GM12878 (cell line): ENCODE data around the gene SDK2. TPM values are rescaled to one million over a fixed set of nuclear protein-coding genes. Genes with fewer than 3 reads are reported as not detected.

Source experiments
- ATAC-seq: fragments of 200-7000 bp; cut with Tn5 transposase; 3 replicates; pipeline ENCODE4 v1.9.1; 2020; ENCODE audit warnings: mild to moderate bottlenecking, moderate library complexity
- BruUV-seq: library from RNA; stranded (reverse); fragments of 400-500 nt; replicated peaks from 2 replicates; lab custom pipeline; 2021; lab: Mats Ljungman, UMichigan
- CTCF ChIA-PET: fragments of 300-600 bp; sonication (Branson Sonifier 250); formaldehyde crosslinking; extraction: SDS; loops from one replicate; lab custom pipeline; 2021; ENCODE audit warnings: inconsistent platforms; lab: Yijun Ruan, JAX
- POLR2A ChIA-PET: fragments of 350-600 bp; formaldehyde crosslinking; extraction: SDS; loops from one replicate; lab custom pipeline; 2021; ENCODE audit warnings: inconsistent platforms; lab: Charles Lee
- RAD21 ChIA-PET: fragments of 300-600 bp; sonication (Branson Sonifier 250); formaldehyde crosslinking; loops from one replicate; lab custom pipeline; 2023; ENCODE audit warnings: antibody characterized with exemption; ENCODE audit not compliant: unreplicated experiment; lab: Charles Lee
- SMC1A ChIA-PET: fragments of 300-600 bp; sonication (Branson Sonifier 250); formaldehyde crosslinking; loops from one replicate; lab custom pipeline; 2023; ENCODE audit not compliant: unreplicated experiment, uncharacterized antibody; lab: Charles Lee
- DNase-seq: peaks from one replicate; pipeline ENCODE4 v3.0.0-alpha.2; 2011; ENCODE audit warnings: low read depth, low spot score
- FAIRE-seq: peaks from 3 replicates; lab custom pipeline; 2011; peaks lifted over from hg19 to GRCh38; lab: Jason Lieb, UNC
- H2AFZ ChIP-seq: 2 replicates; pipeline ENCODE4 v1.6.0; 2011; ENCODE audit warnings: low read depth, low read length, control low read depth; ENCODE audit not compliant: control insufficient read depth
- H3K27ac ChIP-seq: 2 replicates; pipeline ENCODE4 v1.5.1; 2011; ENCODE audit warnings: control low read depth; ENCODE audit not compliant: control insufficient read depth, insufficient read depth
- H3K27me3 ChIP-seq, 2 experiments: replicated peaks in 1 of 2; 2 replicates each; pipeline versions ENCODE4 v1.6.0 to v1.6.1; 2011; ENCODE audit warnings: low read length in 1 of 2; ENCODE audit not compliant: control insufficient read depth in 2 of 2, insufficient read depth in 2 of 2
- H3K36me3 ChIP-seq, 2 experiments: 2 replicates each; pipeline ENCODE4 v1.5.1; 2011; ENCODE audit warnings: low read length in 1 of 2; ENCODE audit not compliant: control insufficient read depth in 2 of 2, insufficient read depth in 2 of 2
- H3K4me1 ChIP-seq: 2 replicates; pipeline ENCODE4 v1.6.1; 2011; ENCODE audit warnings: mild to moderate bottlenecking, low read length, moderate library complexity, mixed read lengths; ENCODE audit not compliant: control insufficient read depth, insufficient read depth
- H3K4me2 ChIP-seq: 2 replicates; pipeline ENCODE4 v1.6.0; 2011; ENCODE audit warnings: control low read depth; ENCODE audit not compliant: control insufficient read depth, insufficient read depth
- H3K4me3 ChIP-seq: fragments of 200-600 bp; sonication (generic); 2 replicates; pipeline ENCODE4 v1.5.1; 2016
- H3K79me2 ChIP-seq: 2 replicates; pipeline ENCODE4 v1.6.0; 2011; ENCODE audit warnings: low read length; ENCODE audit not compliant: control insufficient read depth, insufficient read depth
- H3K9ac ChIP-seq: 2 replicates; pipeline ENCODE4 v1.8.0; 2011; ENCODE audit warnings: low read length, control low read depth, mixed read lengths; ENCODE audit not compliant: control insufficient read depth, insufficient read depth
- H3K9me3 ChIP-seq: replicated peaks from 3 replicates; pipeline ENCODE4 v1.5.1; 2011; ENCODE audit warnings: mild to moderate bottlenecking, low read length; ENCODE audit not compliant: control insufficient read depth, insufficient read depth
- H4K20me1 ChIP-seq: 2 replicates; pipeline ENCODE4 v1.6.0; 2011; ENCODE audit not compliant: control insufficient read depth, insufficient read depth
- CHD4 ChIP-seq: fragments of 200-600 bp; sonication (generic); IDR thresholded peaks from 2 replicates; pipeline ENCODE4 v1.6.1; 2016; ENCODE audit warnings: mild to moderate bottlenecking
- DPF2 ChIP-seq: fragments of 450-650 bp; IDR thresholded peaks from 2 replicates; pipeline ENCODE4 v1.6.1; 2017; ENCODE audit warnings: mild to moderate bottlenecking
- ESRRA ChIP-seq: IDR thresholded peaks from 2 replicates; pipeline ENCODE4 v1.6.1; 2012; ENCODE audit warnings: mild to moderate bottlenecking, low read length, improper control_type of control experiment
- GATAD2B ChIP-seq: fragments of 450-650 bp; conservative IDR thresholded peaks from 2 replicates; pipeline ENCODE4 v1.6.1; 2017; ENCODE audit warnings: low read depth, mild to moderate bottlenecking, moderate library complexity
- HCFC1 ChIP-seq: fragments of 150-350 bp; IDR thresholded peaks from 2 replicates; pipeline ENCODE4 v1.6.1; 2014; ENCODE audit warnings: low read length
- HDAC2 ChIP-seq: fragments of 200-600 bp; sonication (generic); IDR thresholded peaks from 2 replicates; pipeline ENCODE4 v1.6.1; 2017
- LARP7 ChIP-seq: fragments of 450-650 bp; IDR thresholded peaks from 2 replicates; pipeline ENCODE4 v1.6.1; 2017; ENCODE audit warnings: mild to moderate bottlenecking
- MEF2A ChIP-seq: IDR thresholded peaks from 2 replicates; pipeline ENCODE4 v1.6.1; 2011; ENCODE audit warnings: low read depth, mild to moderate bottlenecking, low read length, moderate library complexity; ENCODE audit not compliant: insufficient read depth
- NRF1 ChIP-seq: conservative IDR thresholded peaks from 2 replicates; pipeline ENCODE4 v1.6.1; 2011; ENCODE audit warnings: mild to moderate bottlenecking, low read depth, low read length, improper control_type of control experiment
- PBX3 ChIP-seq: IDR thresholded peaks from 2 replicates; pipeline ENCODE4 v1.6.1; 2011; ENCODE audit warnings: mild to moderate bottlenecking, low read depth, low read length, moderate library complexity; ENCODE audit not compliant: insufficient replicate concordance
- POLR2AphosphoS2 ChIP-seq: IDR thresholded peaks from 2 replicates; pipeline ENCODE4 v1.6.1; 2011; ENCODE audit warnings: low read depth, mild to moderate bottlenecking, low read length, improper control_type of control experiment, moderate library complexity
- RAD51 ChIP-seq: fragments of 450-650 bp; IDR thresholded peaks from 2 replicates; pipeline ENCODE4 v1.6.1; 2016; ENCODE audit warnings: moderate library complexity, mild to moderate bottlenecking, inconsistent platforms
- RBBP5 ChIP-seq: fragments of 200-600 bp; sonication (generic); conservative IDR thresholded peaks from 2 replicates; pipeline ENCODE4 v1.6.1; 2016
- SUPT20H ChIP-seq: IDR thresholded peaks from 2 replicates; pipeline ENCODE4 v1.6.1; 2011; ENCODE audit warnings: low read depth, mild to moderate bottlenecking, low read length, moderate library complexity, borderline replicate concordance; ENCODE audit not compliant: control insufficient read depth
- SUZ12 ChIP-seq: fragments of 200-600 bp; sonication (generic); IDR thresholded peaks from one replicate; pipeline ENCODE4 v1.6.1; 2018; ENCODE audit warnings: antibody characterized with exemption, mild to moderate bottlenecking; ENCODE audit not compliant: unreplicated experiment
- TBL1XR1 ChIP-seq: IDR thresholded peaks from 2 replicates; pipeline ENCODE4 v1.6.1; 2012; ENCODE audit warnings: low read depth, low read length, improper control_type of control experiment
- TCF12 ChIP-seq: IDR thresholded peaks from 2 replicates; pipeline ENCODE4 v1.6.1; 2011; ENCODE audit warnings: low read depth, mild to moderate bottlenecking, low read length
- TCF3 ChIP-seq: IDR thresholded peaks from 2 replicates; pipeline ENCODE4 v1.6.1; 2012; ENCODE audit warnings: low read depth, mild to moderate bottlenecking, low read length, borderline replicate concordance; ENCODE audit not compliant: insufficient read depth
- ZNF622 ChIP-seq: fragments of 450-650 bp; IDR thresholded peaks from 2 replicates; pipeline ENCODE4 v1.6.1; 2017; ENCODE audit warnings: mild to moderate bottlenecking, inconsistent platforms
- WGBS: methylation state at CpG from one replicate; pipeline ENCODE4 v1.1.6; 2016; ENCODE audit warnings: low lambda C conversion rate; ENCODE audit not compliant: insufficient replicate concordance, insufficient coverage; ENCODE audit errors: missing lambda C conversion rate; 5-methylcytosine and 5-hydroxymethylcytosine counted together
- in situ Hi-C: fragments of 300-500 bp; cut with MboI; formaldehyde crosslinking; loops from 9 replicates; pipeline ENCODE4 v1.14.3; 2018; ENCODE audit warnings: mixed read lengths
- intact Hi-C: fragments of 100-400 bp; cut with micrococcal nuclease; formaldehyde crosslinking; loops from one replicate; pipeline ENCODE4 v1.14.2; 2022; ENCODE audit not compliant: unreplicated experiment
- polyA plus RNA-seq, 11 experiments: library from polyadenylated mRNA; depleted of rRNA in 4 of 11; unstranded in 6 of 11; stranded (reverse) in 5 of 11; fragments of >200 nt; fragmentation: Nextera tagmentation in 4 of 11; fragmentation: Illumina TruSeq in 1 of 11; extraction: Ambion mirVana in 4 of 11; extraction: Trizol in 1 of 11; gene quantifications; 1 replicate in 1 of 11; 2 replicates in 10 of 11; pipeline versions ENCODE4 v1.2.1 to v1.2.3, GENCODE V29; 2011 to 2016; ENCODE audit warnings: inconsistent platforms in 2 of 11, missing spikeins in 2 of 11, low read depth in 1 of 11
- total RNA-seq, 4 experiments: library from RNA; depleted of rRNA in 3 of 4; stranded (reverse); fragments of >200 nt in 3 of 4; fragmentation: Illumina TruSeq in 1 of 4; extraction: Trizol in 1 of 4; gene quantifications; 2 replicates each; pipeline versions ENCODE4 v1.2.1 to v1.2.3, GENCODE V29; 2013 to 2021

Gene SDK2
- total and polyA plus RNA-seq, 10 of the 15 experiments (the other 5 are each of a cell fraction or from before 2014, with no cell fraction given), result 0.03 to 0.08 (median 0.03) TPM; not detected in 7

- no peak overlapping the region for H2AFZ ChIP-seq
- RAD21 ChIA-PET, result no interaction called here
Measured at GRCh38 chr17:73533781-73534180, 110.5 kb downstream of the SDK2 start.

More at GRCh38 chr17:73533781-73534180, 110.5 kb downstream of the SDK2 start:
- Histone ChIP-seq H3K79me2 (no peaks in the 10 kb centered on the region), H3K27me3 (no peaks in the 10 kb centered on the region; a peak in 1 of 4 replicates), H3K27ac (no peak overlapping the region), H3K4me1 (no peaks in the 10 kb centered on the region), H3K4me3 (no peak overlapping the region), H3K9ac (no peak overlapping the region), H3K36me3 (no peaks in the 10 kb centered on the region), H3K9me3 (no peaks in the 10 kb centered on the region), H3K4me2 (no peak overlapping the region), H4K20me1 (no peaks in the 10 kb centered on the region)
- ChIA-PET SMC1A (no interaction called here), POLR2A (no interaction called here), CTCF (no interaction called here)
- no peak for DNase-seq
- intact Hi-C loops (no loop called here), in situ Hi-C loops (no loop called here)
- no peak for FAIRE-seq
- no TSS peak for BruUV-seq
- WGBS, result 82% methylated on average over 5 of the region's 7 CpGs
- no peak for ATAC-seq
- no peak for TF ChIP-seq ESRRA
- TF ChIP-seq HCFC1, result no peak
- no peak for TF ChIP-seq SUZ12
- no peak for TF ChIP-seq TCF12
- TF ChIP-seq GATAD2B, result no peak
- TF ChIP-seq SUPT20H, result no peak
- no peak for TF ChIP-seq HDAC2
- TF ChIP-seq CHD4, result no peak
- TF ChIP-seq NRF1, result no peak
- TF ChIP-seq DPF2, result no peak
- TF ChIP-seq PBX3, result no peak
- no peak for TF ChIP-seq ZNF622
- TF ChIP-seq LARP7, result no peak
- TF ChIP-seq TCF3, result no peak
- TF ChIP-seq RAD51, result no peak
- TF ChIP-seq MEF2A, result no peak
- TF ChIP-seq TBL1XR1, result no peak
- TF ChIP-seq POLR2AphosphoS2, result no peak
- no peak for TF ChIP-seq RBBP5
- TF ChIP-seq, all 136 proteins: peak for 0
